Measurements from ENCODE around the gene UBAC1. TPM values are rescaled to one million over a fixed set of nuclear protein-coding genes. Genes with fewer than 3 reads are reported as not detected.
"Not testable (repeated sequence)": the region's sequence is repeated elsewhere in the genome, so short reads cannot be mapped to it uniquely, and the experiment has no call there.

The UBAC1 gene
- total RNA-seq, 1 donor from 2014 or later, result 32.8 TPM

GRCh38 chr9:135959814-135960213 lies 1.4 kb downstream of the UBAC1 start:
- no peak for DNase-seq

GRCh38 chr9:135958485-135958884 lies 2.7 kb downstream of the UBAC1 start:
- DNase-seq, result no peak

GRCh38 chr9:135957431-135957830 lies 3.7 kb downstream of the UBAC1 start:
- DNase-seq, result no peak

GRCh38 chr9:135956802-135957174 lies 4.4 kb downstream of the UBAC1 start:
- no peak for DNase-seq

- no peak for DNase-seq
Measured at GRCh38 chr9:135955934-135956801, 5.0 kb downstream of the UBAC1 start.

- DNase-seq, result no peak
Measured at GRCh38 chr9:135952664-135953206, 8.4 kb downstream of the UBAC1 start.

- no peak for DNase-seq
Measured at GRCh38 chr9:135951889-135952663, 9.1 kb downstream of the UBAC1 start.

- not testable (repeated sequence) for DNase-seq
Measured at GRCh38 chr9:135951310-135951709, 9.9 kb downstream of the UBAC1 start.

- DNase-seq, result not testable (repeated sequence)
Measured at GRCh38 chr9:135950841-135951240, 10.3 kb downstream of the UBAC1 start.

GRCh38 chr9:135950135-135950682 lies 11.0 kb downstream of the UBAC1 start:
- DNase-seq, result no peak

- no peak for DNase-seq
Measured at GRCh38 chr9:135949501-135950134, 11.6 kb downstream of the UBAC1 start.

- DNase-seq, result no peak
Measured at GRCh38 chr9:135948968-135949367, 12.2 kb downstream of the UBAC1 start.

GRCh38 chr9:135948446-135948845 lies 12.7 kb downstream of the UBAC1 start:
- no peak for DNase-seq

GRCh38 chr9:135947582-135947981 lies 13.6 kb downstream of the UBAC1 start:
- DNase-seq, result no peak

GRCh38 chr9:135947105-135947504 lies 14.1 kb downstream of the UBAC1 start:
- not testable (repeated sequence) for DNase-seq

- no peak for DNase-seq
Measured at GRCh38 chr9:135946392-135946994, 14.7 kb downstream of the UBAC1 start.

- DNase-seq, result no peak
Measured at GRCh38 chr9:135945969-135946368, 15.2 kb downstream of the UBAC1 start.

GRCh38 chr9:135944444-135945252 lies 16.5 kb downstream of the UBAC1 start:
- no peak for DNase-seq

- not testable (repeated sequence) for DNase-seq
Measured at GRCh38 chr9:135943604-135944003, 17.6 kb downstream of the UBAC1 start.

GRCh38 chr9:135941288-135941995 lies 19.7 kb downstream of the UBAC1 start:
- DNase-seq, result no peak

Data from occipital lobe (tissue), 2 donors.